ENCODE results near the gene PLA1A. TPM values are rescaled to one million over a fixed set of nuclear protein-coding genes. Genes with fewer than 3 reads are reported as not detected.
A peak's percentile ranks its signal among the peaks of the same experiment; 100 is the strongest.

The PLA1A gene
- total RNA-seq, 6 donors from 2014 or later, result 1.0 to 27.8 (median 14.6) TPM

GRCh38 chr3:119647843-119648575 lies 50.3 kb downstream of the PLA1A start:
- no peak for ATAC-seq (ENCODE audit: low FRiP score in 2 of 2)
- 75 to 81% methylated on average over 11 to 12 of the region's 12 CpGs for WGBS, 2 donors
- TF ChIP-seq CTCF (IDR thresholded peaks at IDR 0.05), result no peak
- no peak for TF ChIP-seq POLR2A (IDR thresholded peaks at IDR 0.05)
- no peak for TF ChIP-seq EP300 (IDR thresholded peaks at IDR 0.05)
- Histone ChIP-seq H3K36me3 (no peaks in the 10 kb centered on the region), H3K27ac (peak overlapping the region; percentile 81 to 86 (median 84)), H3K9me3 (no peaks in the 10 kb centered on the region), H3K4me1 (peaks cover 5 to 14% (median 13%) of the 10 kb centered on the region in 4 donors), H3K4me3 (no peak overlapping the region), H3K27me3 (no peaks in the 10 kb centered on the region)
- DNase-seq, result no peak

GRCh38 chr3:119649761-119650160 lies 52.1 kb downstream of the PLA1A start:
- peaks cover 5 to 14% (median 13%) of the 10 kb centered on the region in 4 donors for H3K4me1 ChIP-seq
- no peaks in the 10 kb centered on the region for H3K27me3 ChIP-seq
- no peak for TF ChIP-seq EP300 (IDR thresholded peaks at IDR 0.05)
- no peak for TF ChIP-seq POLR2A (IDR thresholded peaks at IDR 0.05)
- TF ChIP-seq POLR2AphosphoS5 (IDR thresholded peaks at IDR 0.05), result no peak
- no peak for TF ChIP-seq CTCF (IDR thresholded peaks at IDR 0.05)
- H3K9me3 ChIP-seq, result no peaks in the 10 kb centered on the region
- 47 to 54% methylated on average over 3 of the region's 3 CpGs for WGBS, 2 donors
- H3K27ac ChIP-seq, result no peak overlapping the region
- H3K36me3 ChIP-seq, result no peaks in the 10 kb centered on the region
- ATAC-seq (ENCODE audit: low FRiP score in 2 of 2) (no peak), DNase-seq (no peak)
- H3K4me3 ChIP-seq, result no peak overlapping the region

GRCh38 chr3:119652306-119653033 lies 54.8 kb downstream of the PLA1A start:
- peak in 2 of 4 donors; percentile 68 to 86 for TF ChIP-seq EP300 (IDR thresholded peaks at IDR 0.05)
- no peak for TF ChIP-seq POLR2A (IDR thresholded peaks at IDR 0.05)
- TF ChIP-seq POLR2AphosphoS5 (IDR thresholded peaks at IDR 0.05), result peak in 1 of 2 donors; percentile 62
- no peak for TF ChIP-seq CTCF (IDR thresholded peaks at IDR 0.05)
- ATAC-seq (ENCODE audit: low FRiP score in 2 of 2), result peak in 1 of 2 donors; percentile 34
- WGBS, 2 donors, result 72 to 76% methylated on average over 7 of the region's 7 CpGs
- Histone ChIP-seq H3K27ac (peak overlapping the region; percentile 29 to 77 (median 72)), H3K4me3 (no peak overlapping the region), H3K9me3 (no peaks in the 10 kb centered on the region), H3K36me3 (peaks cover 0 to 2% (median 0%) of the 10 kb centered on the region in 4 donors), H3K27me3 (no peaks in the 10 kb centered on the region), H3K4me1 (peaks cover 5 to 13% (median 11%) of the 10 kb centered on the region in 4 donors)
- no peak for DNase-seq

GRCh38 chr3:119653876-119654275 lies 56.2 kb downstream of the PLA1A start:
- H3K27ac ChIP-seq, result no peak overlapping the region
- peaks cover 0 to 6% (median 0%) of the 10 kb centered on the region in 4 donors for H3K4me1 ChIP-seq
- no peak overlapping the region for H3K4me3 ChIP-seq
- TF ChIP-seq POLR2AphosphoS5 (IDR thresholded peaks at IDR 0.05) (no peak), POLR2A (IDR thresholded peaks at IDR 0.05) (no peak), EP300 (IDR thresholded peaks at IDR 0.05) (no peak), CTCF (IDR thresholded peaks at IDR 0.05) (no peak)
- no peak for DNase-seq
- no peaks in the 10 kb centered on the region for H3K9me3 ChIP-seq
- H3K27me3 ChIP-seq, result no peaks in the 10 kb centered on the region
- H3K36me3 ChIP-seq, result peaks cover 0 to 2% (median 0%) of the 10 kb centered on the region in 4 donors
- 14 to 36% methylated on average over 2 of the region's 2 CpGs for WGBS, 2 donors
- ATAC-seq (ENCODE audit: low FRiP score in 2 of 2), result no peak

Measured in upper lobe of left lung (tissue), 6 donors.